Lower leg skin (tissue), 3 donors: ENCODE results near the gene TAAR8.

Experiments
- CTCF ChIP-seq, 3 donors: fragments of 450-650 bp; IDR thresholded peaks; one replicate each; pipeline ENCODE4 v1.5.1; 2016; ENCODE audit warnings: antibody characterized with exemption in 3 of 3, mild to moderate bottlenecking in 3 of 3, moderate library complexity in 2 of 3
- POLR2A ChIP-seq, 2 donors: fragments of 450-650 bp; IDR thresholded peaks; one replicate each; pipeline ENCODE4 v1.6.1; 2016 to 2017; ENCODE audit warnings: antibody characterized with exemption in 2 of 2, mild to moderate bottlenecking in 1 of 2, moderate library complexity in 1 of 2

GRCh38 chr6:132505158-132505557 is 47.3 kb upstream of the TAAR8 start:
- no peak for TF ChIP-seq POLR2A (IDR thresholded peaks at IDR 0.05)
- TF ChIP-seq CTCF (IDR thresholded peaks at IDR 0.05), result no peak
